ENCODE data around the gene DENND2A. TPM values are rescaled to one million over a fixed set of nuclear protein-coding genes. Genes with fewer than 3 reads are reported as not detected.
A peak's percentile ranks its signal among the peaks of the same experiment; 100 is the strongest.

The DENND2A gene
- total RNA-seq, 1 donor from 2014 or later, result 10.8 TPM

DNA sequence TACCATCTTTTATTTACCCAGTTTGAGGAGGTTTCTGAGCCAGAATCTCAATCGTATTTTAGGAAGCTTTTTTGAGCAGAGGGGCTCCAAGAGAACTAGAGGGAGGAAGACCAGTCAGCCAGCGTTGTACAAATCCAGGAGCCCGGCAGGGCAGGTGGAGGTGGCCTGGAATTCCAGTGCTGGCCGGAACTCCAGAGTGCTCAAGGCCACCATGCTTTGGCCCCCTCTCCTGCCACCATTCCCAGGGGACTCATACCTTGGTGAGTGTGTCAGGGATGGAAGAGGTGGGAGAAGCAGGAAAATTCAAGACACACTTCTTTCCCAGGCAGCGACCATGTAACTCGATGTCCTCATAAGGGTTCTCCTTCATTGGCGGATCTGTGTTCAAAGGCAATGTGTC, 55.3 kb downstream of the DENND2A start:
- peaks cover 58% of the 10 kb centered on the region for H3K36me3 ChIP-seq
- DNase-seq, result no peak

DNA sequence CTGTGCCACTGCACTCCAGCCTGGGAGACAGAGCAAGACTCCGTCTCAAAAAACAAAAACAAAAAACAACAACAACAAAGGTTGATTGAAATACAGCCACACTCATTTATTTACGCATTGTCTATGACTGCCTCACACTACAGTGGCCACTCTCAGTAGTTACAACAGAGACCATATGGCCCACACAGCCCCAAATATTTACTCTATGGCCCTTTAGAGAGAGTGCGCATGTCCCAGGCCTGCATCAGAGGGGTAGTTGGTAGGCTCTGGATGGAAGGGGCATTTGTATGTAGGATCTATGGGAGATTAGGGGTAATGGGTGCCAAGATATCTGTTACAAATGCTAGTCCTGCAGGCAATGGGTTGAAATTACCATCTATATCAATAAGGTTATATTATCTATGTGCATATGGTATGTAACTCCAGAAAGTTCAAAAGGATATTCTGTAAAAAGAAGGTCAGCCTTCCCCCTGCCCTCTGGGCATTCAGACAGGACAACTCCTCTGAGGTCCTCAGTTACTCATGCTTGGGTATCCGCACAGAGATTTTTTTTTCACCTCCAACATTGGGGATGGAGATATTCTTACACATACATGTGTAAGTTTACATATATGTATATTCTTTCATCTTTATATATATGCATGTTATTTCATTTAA, 56.3 kb downstream of the DENND2A start:
- DNase-seq, result no peak
- no peak overlapping the region for H3K4me3 ChIP-seq
- no peak overlapping the region for H3K27ac ChIP-seq (replicated peaks)
- peaks cover 58% of the 10 kb centered on the region for H3K36me3 ChIP-seq
- peaks cover 10% of the 10 kb centered on the region for H3K4me1 ChIP-seq
- TF ChIP-seq, protein P1, sequence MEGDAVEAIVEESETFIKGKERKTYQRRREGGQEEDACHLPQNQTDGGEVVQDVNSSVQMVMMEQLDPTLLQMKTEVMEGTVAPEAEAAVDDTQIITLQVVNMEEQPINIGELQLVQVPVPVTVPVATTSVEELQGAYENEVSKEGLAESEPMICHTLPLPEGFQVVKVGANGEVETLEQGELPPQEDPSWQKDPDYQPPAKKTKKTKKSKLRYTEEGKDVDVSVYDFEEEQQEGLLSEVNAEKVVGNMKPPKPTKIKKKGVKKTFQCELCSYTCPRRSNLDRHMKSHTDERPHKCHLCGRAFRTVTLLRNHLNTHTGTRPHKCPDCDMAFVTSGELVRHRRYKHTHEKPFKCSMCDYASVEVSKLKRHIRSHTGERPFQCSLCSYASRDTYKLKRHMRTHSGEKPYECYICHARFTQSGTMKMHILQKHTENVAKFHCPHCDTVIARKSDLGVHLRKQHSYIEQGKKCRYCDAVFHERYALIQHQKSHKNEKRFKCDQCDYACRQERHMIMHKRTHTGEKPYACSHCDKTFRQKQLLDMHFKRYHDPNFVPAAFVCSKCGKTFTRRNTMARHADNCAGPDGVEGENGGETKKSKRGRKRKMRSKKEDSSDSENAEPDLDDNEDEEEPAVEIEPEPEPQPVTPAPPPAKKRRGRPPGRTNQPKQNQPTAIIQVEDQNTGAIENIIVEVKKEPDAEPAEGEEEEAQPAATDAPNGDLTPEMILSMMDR (IDR thresholded peaks at IDR 0.05; ENCODE audit: borderline replicate concordance), result no peak
- intact Hi-C loops (cut with micrococcal nuclease), result no loop called here
- no peaks in the 10 kb centered on the region for H3K27me3 ChIP-seq (ENCODE audit: low read depth)
- no peaks in the 10 kb centered on the region for H3K9me3 ChIP-seq (replicated peaks)

More for the DNA sequence above, 55.3 kb downstream of the DENND2A start:
- H3K9me3 ChIP-seq (replicated peaks), result no peaks in the 10 kb centered on the region
- no peak overlapping the region for H3K4me3 ChIP-seq
- no peak overlapping the region for H3K27ac ChIP-seq (replicated peaks)
- TF ChIP-seq, protein P1 (IDR thresholded peaks at IDR 0.05; ENCODE audit: borderline replicate concordance), result no peak
- H3K27me3 ChIP-seq (ENCODE audit: low read depth), result no peaks in the 10 kb centered on the region
- intact Hi-C loops (cut with micrococcal nuclease), result no loop called here
- H3K4me1 ChIP-seq, result peaks cover 9% of the 10 kb centered on the region

DNA sequence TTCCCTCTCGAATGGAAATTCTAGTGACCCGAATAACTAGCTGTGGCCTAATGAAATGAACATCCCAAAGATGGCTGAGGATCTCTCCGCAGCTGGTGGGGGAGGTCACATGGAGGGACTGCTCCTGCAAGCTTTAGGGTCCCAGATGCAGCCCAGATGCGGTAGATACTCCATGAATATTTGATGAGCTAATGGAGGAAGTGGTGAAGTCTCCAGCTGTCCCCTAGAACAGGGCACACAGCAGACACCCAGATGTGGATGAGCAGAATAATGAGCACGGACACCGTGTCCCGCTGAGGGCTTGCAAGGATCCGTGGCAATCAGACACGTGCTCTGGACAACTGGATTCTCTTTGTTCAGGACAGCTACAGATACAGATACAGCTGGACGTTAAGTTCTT, 59.2 kb downstream of the DENND2A start:
- Histone ChIP-seq H3K27me3 (ENCODE audit: low read depth) (no peaks in the 10 kb centered on the region), H3K9me3 (replicated peaks) (no peaks in the 10 kb centered on the region), H3K36me3 (peaks cover 61% of the 10 kb centered on the region), H3K4me1 (peaks cover 13% of the 10 kb centered on the region), H3K4me3 (no peak overlapping the region), H3K27ac (replicated peaks) (no peak overlapping the region)
- intact Hi-C loops (cut with micrococcal nuclease), result no loop called here
- TF ChIP-seq, protein P1 (IDR thresholded peaks at IDR 0.05; ENCODE audit: borderline replicate concordance), result no peak
- no peak for DNase-seq

DNA sequence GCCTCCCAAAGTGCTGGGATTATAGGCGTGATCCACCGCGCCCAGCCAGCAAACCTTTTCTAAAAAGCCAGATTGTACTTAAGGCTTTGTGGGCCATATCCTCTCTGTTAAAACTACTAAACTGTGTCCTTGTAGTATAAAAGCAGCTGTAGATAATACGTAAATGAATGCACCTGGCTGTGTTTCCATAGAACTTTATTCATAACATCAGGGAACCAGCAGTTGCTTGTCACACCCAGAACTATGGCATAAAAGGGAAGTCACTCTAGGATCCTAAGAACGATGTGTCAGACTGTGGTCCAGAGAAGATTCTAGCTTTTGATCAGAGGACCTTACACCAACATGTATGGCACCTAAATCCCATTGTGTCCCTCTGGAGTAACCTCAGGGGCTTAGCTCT, 63.0 kb downstream of the DENND2A start:
- TF ChIP-seq, protein P1 (IDR thresholded peaks at IDR 0.05; ENCODE audit: borderline replicate concordance), result no peak
- DNase-seq, result no peak
- no peak overlapping the region for H3K4me3 ChIP-seq
- H3K4me1 ChIP-seq, result peaks cover 13% of the 10 kb centered on the region
- intact Hi-C loops (cut with micrococcal nuclease), result no loop called here
- H3K27me3 ChIP-seq (ENCODE audit: low read depth), result no peaks in the 10 kb centered on the region
- H3K9me3 ChIP-seq (replicated peaks), result no peaks in the 10 kb centered on the region
- H3K27ac ChIP-seq (replicated peaks), result peak overlapping the region; percentile 62
- peaks cover 45% of the 10 kb centered on the region for H3K36me3 ChIP-seq

DNA sequence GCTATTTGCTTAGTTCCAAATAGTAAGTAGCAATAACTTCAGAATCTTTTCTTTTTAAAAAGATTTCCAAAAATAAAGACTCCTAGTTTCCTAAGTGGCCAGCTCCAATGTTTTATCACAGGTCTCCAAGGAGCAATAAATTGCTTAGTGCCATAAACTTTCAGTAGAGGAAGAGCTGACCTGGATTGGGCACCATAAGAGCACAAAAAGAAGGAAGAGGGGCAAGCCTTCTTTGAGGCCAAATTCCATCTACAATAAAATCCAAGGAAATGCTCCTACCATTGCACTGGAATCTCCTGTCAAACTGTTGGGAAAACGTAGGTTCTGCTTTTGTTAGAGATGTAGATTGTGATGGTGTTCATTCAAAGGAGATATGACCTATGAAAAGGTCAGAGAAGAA, 64.0 kb downstream of the DENND2A start:
- peaks cover 39% of the 10 kb centered on the region for H3K36me3 ChIP-seq

More for the DNA sequence above, 64.0 kb downstream of the DENND2A start:
- no peaks in the 10 kb centered on the region for H3K9me3 ChIP-seq (replicated peaks)
- no peak overlapping the region for H3K4me3 ChIP-seq
- intact Hi-C loops (cut with micrococcal nuclease), result no loop called here
- DNase-seq, result no peak
- peaks cover 15% of the 10 kb centered on the region for H3K4me1 ChIP-seq
- TF ChIP-seq, protein P1 (IDR thresholded peaks at IDR 0.05; ENCODE audit: borderline replicate concordance), result no peak
- no peaks in the 10 kb centered on the region for H3K27me3 ChIP-seq (ENCODE audit: low read depth)
- H3K27ac ChIP-seq (replicated peaks), result peak overlapping the region; percentile 10

Measured in left ventricle myocardium inferior (tissue), 1 donor.